ENCODE data around the gene CELSR3. TPM values are rescaled to one million over a fixed set of nuclear protein-coding genes. Genes with fewer than 3 reads are reported as not detected.

The CELSR3 gene
- total RNA-seq, 1 donor, result 0.81 TPM

GRCh38 chr3:48599077-48599501 lies 63.6 kb downstream of the CELSR3 start:
- no peak overlapping the region for H3K4me3 ChIP-seq (ENCODE audit: low read depth, low read length)
- no peak for DNase-seq (ENCODE audit: low read depth)
- TF ChIP-seq CTCF (IDR thresholded peaks at IDR 0.05; ENCODE audit: insufficient read depth, low read length), result no peak

- H3K4me3 ChIP-seq (ENCODE audit: low read depth, low read length), result no peak overlapping the region
- peak; percentile 86 for DNase-seq (ENCODE audit: low read depth)
- TF ChIP-seq CTCF (IDR thresholded peaks at IDR 0.05; ENCODE audit: insufficient read depth, low read length), result no peak
Observed at GRCh38 chr3:48598323-48599076, 64.2 kb downstream of the CELSR3 start.

- no peak for TF ChIP-seq CTCF (IDR thresholded peaks at IDR 0.05; ENCODE audit: insufficient read depth, low read length)
- no peak for DNase-seq (ENCODE audit: low read depth)
- no peak overlapping the region for H3K4me3 ChIP-seq (ENCODE audit: low read depth, low read length)
Observed at GRCh38 chr3:48597408-48597800, 65.3 kb downstream of the CELSR3 start.

- TF ChIP-seq CTCF (IDR thresholded peaks at IDR 0.05; ENCODE audit: insufficient read depth, low read length), result no peak
- no peak overlapping the region for H3K4me3 ChIP-seq (ENCODE audit: low read depth, low read length)
- no peak for DNase-seq (ENCODE audit: low read depth)
Observed at GRCh38 chr3:48596676-48597407, 65.8 kb downstream of the CELSR3 start.

GRCh38 chr3:48596157-48596556 lies 66.5 kb downstream of the CELSR3 start:
- no peak for TF ChIP-seq CTCF (IDR thresholded peaks at IDR 0.05; ENCODE audit: insufficient read depth, low read length)
- no peak overlapping the region for H3K4me3 ChIP-seq (ENCODE audit: low read depth, low read length)
- DNase-seq (ENCODE audit: low read depth), result no peak

- no peak for TF ChIP-seq CTCF (IDR thresholded peaks at IDR 0.05; ENCODE audit: insufficient read depth, low read length)
- peak overlapping the region; percentile 6 for H3K4me3 ChIP-seq (ENCODE audit: low read depth, low read length)
Observed at GRCh38 chr3:48595526-48596121, 67.1 kb downstream of the CELSR3 start.

More at GRCh38 chr3:48595526-48596121, 67.1 kb downstream of the CELSR3 start:
- peak; percentile 75 for DNase-seq (ENCODE audit: low read depth)
